Mesothelial cell of epicardium (in vitro differentiated cells): Measurements from ENCODE around the gene EBF4. TPM values are rescaled to one million over a fixed set of nuclear protein-coding genes. Genes with fewer than 3 reads are reported as not detected.

Source experiments
- DNase-seq, 2 experiments: peaks; one replicate each; pipeline ENCODE4 v3.0.0; 2021; ENCODE audit warnings: low spot score in 2 of 2; ENCODE audit not compliant: unreplicated experiment in 2 of 2
- H3K27ac Mint-ChIP-seq: 2 replicates; pipeline ENCODE4 v1.8.0; 2021; ENCODE audit warnings: mixed read lengths
- H3K27me3 Mint-ChIP-seq: 2 replicates; pipeline ENCODE4 v1.8.0; 2021; ENCODE audit warnings: low read depth, mixed read lengths
- H3K36me3 Mint-ChIP-seq: 2 replicates; pipeline ENCODE4 v1.8.0; 2021; ENCODE audit warnings: mixed read lengths
- H3K4me1 Mint-ChIP-seq: 2 replicates; pipeline ENCODE4 v1.8.0; 2021; ENCODE audit warnings: mixed read lengths
- H3K4me3 Mint-ChIP-seq: 2 replicates; pipeline ENCODE4 v1.8.0; 2021; ENCODE audit warnings: mild to moderate bottlenecking, moderate library complexity, mixed read lengths
- H3K9me3 Mint-ChIP-seq: 2 replicates; pipeline ENCODE4 v1.8.0; 2021; ENCODE audit warnings: mixed read lengths
- total RNA-seq: library from RNA; stranded (reverse); gene quantifications from 3 replicates; pipeline ENCODE4 v1.2.1, GENCODE V29; 2021
- TF ChIP-seq, protein P1 (sequence below): fragments of 200-600 bp; sonication (generic); IDR thresholded peaks from one replicate; pipeline ENCODE4 v1.5.0; 2021; ENCODE audit warnings: antibody characterized with exemption; ENCODE audit not compliant: unreplicated experiment

The EBF4 gene
- total RNA-seq, 1 donor from 2014 or later = 65.5 TPM

DNA sequence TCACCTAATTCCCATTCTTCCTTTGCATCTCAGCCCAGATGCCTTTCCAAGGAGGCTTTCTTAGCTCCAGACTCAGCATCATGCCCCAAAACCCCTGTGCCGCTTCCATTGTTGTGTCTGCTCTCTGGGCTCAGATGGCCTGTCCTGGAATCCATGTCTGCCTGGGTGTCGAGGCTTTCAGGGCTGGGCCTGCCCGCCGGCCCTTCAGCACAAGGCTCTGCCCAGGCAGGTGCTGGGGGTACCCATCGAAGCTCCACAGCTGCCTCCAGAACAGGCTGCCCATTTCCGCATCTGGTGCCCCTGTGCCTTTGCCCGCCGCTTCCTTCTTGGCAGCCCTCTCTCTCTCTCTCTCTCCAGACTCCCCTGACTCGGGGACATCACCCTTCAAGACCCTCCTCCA lies 106.7 kb downstream of the EBF4 start:
- peaks cover 41% of the 10 kb centered on the region for H3K27me3 Mint-ChIP-seq
- peak overlapping the region; percentile 84 for H3K27ac Mint-ChIP-seq
- H3K9me3 Mint-ChIP-seq = no peaks in the 10 kb centered on the region
- peak overlapping the region; percentile 89 for H3K4me3 Mint-ChIP-seq
- H3K4me1 Mint-ChIP-seq = peaks cover 26% of the 10 kb centered on the region
- no peak for DNase-seq
- TF ChIP-seq, protein P1, sequence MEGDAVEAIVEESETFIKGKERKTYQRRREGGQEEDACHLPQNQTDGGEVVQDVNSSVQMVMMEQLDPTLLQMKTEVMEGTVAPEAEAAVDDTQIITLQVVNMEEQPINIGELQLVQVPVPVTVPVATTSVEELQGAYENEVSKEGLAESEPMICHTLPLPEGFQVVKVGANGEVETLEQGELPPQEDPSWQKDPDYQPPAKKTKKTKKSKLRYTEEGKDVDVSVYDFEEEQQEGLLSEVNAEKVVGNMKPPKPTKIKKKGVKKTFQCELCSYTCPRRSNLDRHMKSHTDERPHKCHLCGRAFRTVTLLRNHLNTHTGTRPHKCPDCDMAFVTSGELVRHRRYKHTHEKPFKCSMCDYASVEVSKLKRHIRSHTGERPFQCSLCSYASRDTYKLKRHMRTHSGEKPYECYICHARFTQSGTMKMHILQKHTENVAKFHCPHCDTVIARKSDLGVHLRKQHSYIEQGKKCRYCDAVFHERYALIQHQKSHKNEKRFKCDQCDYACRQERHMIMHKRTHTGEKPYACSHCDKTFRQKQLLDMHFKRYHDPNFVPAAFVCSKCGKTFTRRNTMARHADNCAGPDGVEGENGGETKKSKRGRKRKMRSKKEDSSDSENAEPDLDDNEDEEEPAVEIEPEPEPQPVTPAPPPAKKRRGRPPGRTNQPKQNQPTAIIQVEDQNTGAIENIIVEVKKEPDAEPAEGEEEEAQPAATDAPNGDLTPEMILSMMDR = no peak
- H3K36me3 Mint-ChIP-seq = peaks cover 15% of the 10 kb centered on the region

DNA sequence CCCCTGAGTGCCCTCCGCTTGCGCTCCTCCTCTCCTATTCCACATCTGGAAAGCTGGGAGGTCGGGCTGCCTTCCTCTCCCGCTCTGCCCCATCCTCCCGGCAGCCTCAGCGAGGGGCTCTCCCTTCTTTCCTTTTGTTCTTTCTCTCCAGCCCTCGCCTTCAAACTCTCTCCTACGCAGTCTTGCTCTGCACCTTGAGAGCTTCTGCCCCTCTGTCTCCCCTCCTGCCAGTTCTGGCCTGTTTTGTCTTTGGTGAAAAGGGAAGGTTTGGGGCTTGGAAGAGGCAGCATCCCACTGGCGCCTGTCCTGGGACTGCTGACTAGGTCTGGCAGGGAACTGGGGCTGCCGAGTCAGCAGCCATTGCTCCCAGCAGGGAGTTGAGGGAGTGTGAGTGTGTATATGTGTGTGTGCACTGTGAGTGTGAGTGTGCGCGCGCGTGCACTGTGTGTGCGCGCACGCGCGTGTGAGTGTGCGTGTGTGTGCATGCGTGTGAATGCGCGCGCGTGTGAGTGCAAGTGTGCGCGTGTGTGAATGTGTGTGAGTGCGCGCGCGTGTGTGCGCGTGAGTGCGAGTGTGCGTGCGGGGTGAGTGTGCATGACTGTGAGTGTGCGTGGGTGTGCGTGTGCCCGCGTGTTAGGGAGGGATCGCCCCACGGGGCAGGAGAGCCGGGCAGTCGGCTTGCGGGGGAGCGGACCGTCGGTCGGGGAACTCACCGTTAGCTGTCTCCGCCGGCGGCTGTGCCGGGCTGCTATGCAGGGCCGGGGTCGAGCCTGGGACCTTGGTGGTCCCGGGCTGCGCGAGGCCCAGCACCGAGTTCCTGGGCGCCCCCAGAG lies 107.3 kb downstream of the EBF4 start:
- H3K9me3 Mint-ChIP-seq = no peaks in the 10 kb centered on the region
- H3K4me3 Mint-ChIP-seq = peak overlapping the region; percentile 89
- TF ChIP-seq, protein P1 = no peak
- peaks cover 46% of the 10 kb centered on the region for H3K27me3 Mint-ChIP-seq
- H3K4me1 Mint-ChIP-seq = peaks cover 29% of the 10 kb centered on the region
- DNase-seq = no peak
- peak overlapping the region; percentile 84 for H3K27ac Mint-ChIP-seq
- peaks cover 15% of the 10 kb centered on the region for H3K36me3 Mint-ChIP-seq

DNA sequence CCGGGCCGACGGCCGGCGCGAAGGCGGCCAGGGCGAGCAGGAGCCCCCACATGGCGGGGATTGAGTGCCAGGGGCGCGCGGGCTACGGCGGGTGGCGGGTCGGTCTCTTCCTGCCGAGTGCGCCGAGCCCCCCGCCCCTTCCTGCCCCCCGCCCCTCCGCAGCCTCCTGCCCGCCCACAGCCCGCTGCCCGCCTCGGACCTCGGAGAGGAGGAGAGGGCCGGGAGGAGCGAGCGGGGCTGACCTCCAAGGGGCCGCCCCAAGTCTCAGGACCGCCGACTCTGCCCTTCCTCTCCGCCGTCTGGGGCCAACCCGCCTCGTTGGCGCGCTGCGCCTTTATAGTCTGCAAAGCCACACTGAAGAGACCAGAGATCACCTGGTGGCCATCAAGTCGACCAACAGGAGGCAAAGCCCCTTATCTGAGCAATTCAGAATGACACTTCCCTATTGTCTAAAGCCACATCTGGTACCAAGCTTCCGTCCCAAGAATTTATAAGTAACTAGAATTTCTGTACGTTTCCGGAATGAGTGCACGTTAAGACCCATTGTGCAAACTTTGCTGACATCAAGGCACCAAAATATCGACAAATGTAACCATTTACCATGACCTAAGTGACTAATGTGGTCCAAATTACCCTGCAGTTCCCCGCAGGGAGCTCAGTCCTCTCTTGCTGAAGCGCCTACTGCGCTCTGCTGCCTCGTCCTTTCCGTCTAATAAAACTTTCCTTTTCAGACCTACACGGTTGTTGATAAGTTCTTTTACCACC lies 108.1 kb downstream of the EBF4 start, which contains the start of gene CPXM1:
TSS of gene CPXM1 (minus strand) at position 107 of the 765 bp plus-strand sequence. CDS start at position 52, 55 bp downstream.
- peak within 1 kb of the TSS; percentile 89 for H3K4me3 Mint-ChIP-seq
- H3K9me3 Mint-ChIP-seq = no peaks in the 10 kb centered on the region
- DNase-seq = no peak
- H3K4me1 Mint-ChIP-seq = peaks cover 29% of the 10 kb centered on the region
- TF ChIP-seq, protein P1 = no peak
- H3K36me3 Mint-ChIP-seq = peaks cover 11% of the 10 kb centered on the region
- peak within 1 kb of the TSS; percentile 84 for H3K27ac Mint-ChIP-seq
- peaks cover 53% of the 10 kb centered on the region for H3K27me3 Mint-ChIP-seq

DNA sequence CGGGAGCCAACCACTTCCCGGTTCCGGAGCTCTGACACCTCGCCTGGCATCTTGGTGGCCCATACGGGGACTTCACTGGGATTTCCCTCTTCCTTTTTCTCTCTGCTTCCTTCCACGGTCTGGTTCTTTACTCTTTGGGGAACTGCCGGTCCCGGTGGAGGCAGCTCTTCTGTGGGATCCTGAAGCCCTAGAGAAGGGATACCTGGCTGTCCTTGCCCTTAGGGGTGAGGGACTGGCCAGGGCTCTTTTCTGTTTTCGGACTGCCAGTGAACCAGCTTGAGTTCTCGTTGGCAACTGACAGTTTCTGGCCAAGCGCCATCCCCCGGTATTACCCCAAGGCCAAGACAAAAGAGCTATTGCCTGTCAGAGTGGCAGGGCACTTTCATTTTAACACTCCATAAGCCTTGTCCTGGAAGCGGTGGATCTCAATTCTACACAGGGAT lies 108.7 kb downstream of the EBF4 start:
- no peak for DNase-seq
- H3K4me3 Mint-ChIP-seq = peak overlapping the region; percentile 86
- peaks cover 58% of the 10 kb centered on the region for H3K27me3 Mint-ChIP-seq
- TF ChIP-seq, protein P1 = no peak
- no peaks in the 10 kb centered on the region for H3K9me3 Mint-ChIP-seq
- peaks cover 8% of the 10 kb centered on the region for H3K36me3 Mint-ChIP-seq
- H3K27ac Mint-ChIP-seq = peak overlapping the region; percentile 1
- H3K4me1 Mint-ChIP-seq = peaks cover 34% of the 10 kb centered on the region

DNA sequence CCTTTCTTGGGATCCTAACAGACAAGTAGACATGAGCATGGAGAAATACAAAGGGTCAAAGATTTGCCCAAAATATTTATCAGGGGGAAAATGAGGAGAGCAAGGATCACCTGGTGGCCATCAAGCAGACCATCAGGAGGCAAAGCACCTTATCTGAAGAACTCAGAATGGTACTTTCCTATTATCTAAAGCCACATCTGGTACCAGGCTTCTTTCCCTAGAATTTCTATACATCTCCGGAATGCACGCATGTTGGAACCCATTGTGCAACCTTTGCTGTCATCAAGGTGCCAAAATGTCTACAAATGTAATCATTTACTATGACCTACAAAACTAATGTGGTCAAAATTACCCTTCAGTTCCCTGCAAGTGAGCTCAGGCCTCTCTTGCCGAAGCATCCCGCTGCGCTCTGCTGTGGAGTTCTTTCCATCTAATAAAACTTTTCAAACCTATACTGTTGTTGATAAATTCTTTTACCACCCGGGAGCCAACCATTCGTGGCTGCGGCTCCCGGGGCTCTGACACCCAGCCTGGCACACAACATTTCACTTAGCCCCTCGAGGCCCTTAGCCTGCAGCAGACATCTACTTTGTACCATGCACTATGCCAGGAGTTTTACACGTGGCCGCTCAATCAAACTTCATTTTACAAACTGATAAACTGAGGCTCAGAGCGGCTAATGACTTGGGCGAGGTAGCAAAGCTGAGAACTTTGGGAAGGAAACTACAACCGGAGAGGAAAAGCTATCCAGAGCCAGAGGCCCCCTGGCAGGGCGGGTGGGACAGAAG lies 111.7 kb downstream of the EBF4 start:
- no peak for DNase-seq
- Mint-ChIP-seq H3K4me1 (peaks cover 28% of the 10 kb centered on the region), H3K27ac (no peak overlapping the region), H3K9me3 (peaks cover 5% of the 10 kb centered on the region), H3K36me3 (no peaks in the 10 kb centered on the region), H3K4me3 (peak overlapping the region; percentile 0), H3K27me3 (peaks cover 78% of the 10 kb centered on the region)
- TF ChIP-seq, protein P1 = no peak
